Neural progenitor cell (in vitro differentiated cells): ENCODE measurements around the gene ACOT7.

Experiments used
- CTCF ChIP-seq: fragments of 200-600 bp; sonication (generic); IDR thresholded peaks from 2 replicates; pipeline ENCODE4 v1.5.1; 2017; ENCODE audit warnings: antibody characterized with exemption, mild to moderate bottlenecking
- EZH2 ChIP-seq: fragments of 200-600 bp; sonication (generic); IDR thresholded peaks from 2 replicates; pipeline ENCODE4 v1.6.1; 2017; ENCODE audit warnings: antibody characterized with exemption, mild to moderate bottlenecking, moderate library complexity

DNA sequence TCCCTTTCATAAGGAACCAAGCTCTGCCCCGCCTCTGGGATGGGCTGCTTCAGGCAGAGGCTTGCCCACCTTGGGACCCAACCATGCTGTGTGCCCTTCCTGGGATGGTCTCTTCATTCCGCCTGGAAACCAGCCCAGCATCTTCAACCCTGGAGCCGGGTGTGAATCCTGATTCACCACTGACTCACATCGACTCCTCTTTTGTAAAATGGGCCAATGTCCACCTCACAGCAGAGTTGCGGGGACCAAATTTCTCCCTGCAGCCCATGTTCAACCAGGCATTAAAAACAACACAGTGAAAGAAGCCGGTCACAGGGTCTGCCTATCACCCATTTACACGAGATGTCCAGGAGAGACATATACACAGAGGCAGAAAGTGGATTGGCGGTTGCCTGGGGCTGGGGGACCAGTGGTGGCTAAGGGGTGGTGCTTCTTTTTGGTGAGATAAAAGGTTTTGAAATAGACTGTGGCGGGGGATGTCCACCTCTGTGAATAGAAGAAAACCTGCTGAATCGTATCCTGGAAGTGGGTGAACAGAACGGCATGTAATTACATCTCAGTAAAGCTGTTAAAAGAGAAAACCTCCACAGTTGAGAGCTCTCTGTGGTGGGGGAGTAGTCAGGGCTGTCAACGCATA is 125.8 kb downstream of the ACOT7 start:
- no peak for TF ChIP-seq CTCF
- TF ChIP-seq EZH2, result no peak
